ENCODE results near the gene PTTG1IP. TPM values are rescaled to one million over a fixed set of nuclear protein-coding genes. Genes with fewer than 3 reads are reported as not detected.

PTTG1IP gene
- total and polyA plus RNA-seq, 2 of the 4 experiments (the other 2 are of a cell fraction), result 167 to 194 TPM

- Histone ChIP-seq H3K23ac (ENCODE audit: low read depth, low read length) (no peak overlapping the region; the same call in 1 of the 2 replicates), H2BK5ac (ENCODE audit: low read depth, low read length, poor library complexity, severe bottlenecking) (no peak overlapping the region), H4K20me1 (ENCODE audit: insufficient read depth, low read length) (no peaks in the 10 kb centered on the region), H3K27me3 (ENCODE audit: control insufficient read depth, insufficient read depth, low read length) (peaks cover 79% of the 10 kb centered on the region), H3K56ac (ENCODE audit: extremely low read depth, insufficient read depth, low read length) (no peak overlapping the region), H3K18ac (ENCODE audit: low read depth, low read length) (no peak overlapping the region), H3K4me3 (ENCODE audit: insufficient read depth, low read depth, low read length) (no peak overlapping the region), H2BK120ac (ENCODE audit: low read depth, low read length) (no peak overlapping the region), H2BK20ac (ENCODE audit: low read depth, low read length) (no peak overlapping the region), H3K9ac (ENCODE audit: low read depth, low read length) (no peak overlapping the region), H3K36me3 (ENCODE audit: control insufficient read depth, insufficient read depth, low read length) (no peaks in the 10 kb centered on the region), H2AK9ac (replicated peaks; ENCODE audit: low read depth, low read length, poor library complexity) (peak overlapping the region; percentile 39), H3K79me1 (ENCODE audit: low read depth in 1 of 2, low read length in 2 of 2) (no peaks in the 10 kb centered on the region), H3K4me1 (ENCODE audit: control insufficient read depth, insufficient read depth, low read length) (no peaks in the 10 kb centered on the region), H2AK5ac (ENCODE audit: low read depth, low read length) (no peak overlapping the region), H4K91ac (ENCODE audit: insufficient read depth, low read depth, low read length) (no peak overlapping the region), H3K9me1 (ENCODE audit: insufficient read depth, low read length) (peaks cover 15% of the 10 kb centered on the region; the same call in 1 of the 2 replicates), H2BK15ac (ENCODE audit: low read depth, low read length) (no peak overlapping the region), H2AFZ (replicated peaks; ENCODE audit: low read length, poor library complexity) (peak overlapping the region; percentile 29), H3K14ac (replicated peaks; ENCODE audit: low read depth, low read length) (no peak overlapping the region), H3K4ac (ENCODE audit: low read depth, low read length) (no peak overlapping the region), H3K27ac (ENCODE audit: insufficient read depth, low read length) (no peak overlapping the region), H4K8ac (ENCODE audit: low read depth in 2 of 2, low read length in 2 of 2) (no peak overlapping the region), H4K5ac (ENCODE audit: low read depth, low read length) (no peak overlapping the region), H3K9me3 (ENCODE audit: control insufficient read depth, insufficient read depth, low read length) (no peaks in the 10 kb centered on the region), H3K4me2 (ENCODE audit: low read depth, low read length) (no peak overlapping the region)
- intact Hi-C loops (cut with micrococcal nuclease), result no loop called here
- POLR2A ChIA-PET (ENCODE audit: unreplicated experiment), result no interaction called here
- no TSS peak for BruUV-seq (replicated peaks)
- in situ Hi-C loops (cut with MboI; ENCODE audit: low sequenced_read_pairs), result no loop called here
- no peak for TF ChIP-seq BHLHE40 (IDR thresholded peaks at IDR 0.05; ENCODE audit: low read depth, low read length)
- TF ChIP-seq POLR2A (IDR thresholded peaks at IDR 0.05; ENCODE audit: low read depth, low read length), result no peak
- TF ChIP-seq MAFK (IDR thresholded peaks at IDR 0.05; ENCODE audit: low read depth, low read length), result no peak
- no peak for TF ChIP-seq NFE2L2 (IDR thresholded peaks at IDR 0.05; ENCODE audit: low read depth, low read length)
- no peak for TF ChIP-seq RFX5 (IDR thresholded peaks at IDR 0.05; ENCODE audit: low read depth, low read length)
- no peak for TF ChIP-seq RAD21 (IDR thresholded peaks at IDR 0.05; ENCODE audit: low read length)
- no peak for TF ChIP-seq MXI1 (IDR thresholded peaks at IDR 0.05; ENCODE audit: borderline replicate concordance, low read depth, low read length)
- no peak for TF ChIP-seq MAZ (IDR thresholded peaks at IDR 0.05; ENCODE audit: borderline replicate concordance, low read depth, low read length)
- no peak for TF ChIP-seq ELK1 (IDR thresholded peaks at IDR 0.05; ENCODE audit: borderline replicate concordance, low read depth, low read length)
- no peak for TF ChIP-seq FOS (IDR thresholded peaks at IDR 0.05; ENCODE audit: low read depth, low read length)
- no peak for TF ChIP-seq CTCF (conservative IDR thresholded peaks at IDR 0.05; ENCODE audit: low read depth, low read length)
- no peak for TF ChIP-seq CHD1 (IDR thresholded peaks at IDR 0.05; ENCODE audit: low read depth, low read length)
- no peak for TF ChIP-seq SMC3 (IDR thresholded peaks at IDR 0.05; ENCODE audit: low read depth, low read length)
- TF ChIP-seq RCOR1 (IDR thresholded peaks at IDR 0.05; ENCODE audit: insufficient replicate concordance, low read length), result no peak
- ATAC-seq (ENCODE audit: low read depth), result no peak
- WGBS, 2 experiments (ENCODE audit: extremely low coverage in 2 of 2, insufficient read length in 1 of 2), result 80% methylated on average over 17 of the region's 27 CpGs; no CpG with 5 or more reads in 1 of the 2 experiments
- dilution Hi-C loops (cut with HindIII; ENCODE audit: low sequenced_read_pairs, unreplicated experiment), result no loop called here
- DNase-seq, result no peak
- CTCF ChIA-PET, result no interaction called here
Measured at GRCh38 chr21:44901391-44902074, 28.0 kb upstream of the PTTG1IP start.

Measured in IMR-90 (cell line).